ENCODE data around the gene CDH23.

The CDH23 gene

GRCh38 chr10:71379118-71379766, 17.5 kb upstream of the CDH23 start:
- TF ChIP-seq GATA2 (IDR thresholded peaks at IDR 0.05; ENCODE audit: low read depth, low read length), result no peak
- no peak for TF ChIP-seq GATA3 (IDR thresholded peaks at IDR 0.05; ENCODE audit: low read depth, low read length)

- TF ChIP-seq GATA3 (IDR thresholded peaks at IDR 0.05; ENCODE audit: low read depth, low read length), result no peak
- no peak for TF ChIP-seq GATA2 (IDR thresholded peaks at IDR 0.05; ENCODE audit: low read depth, low read length)
These were observed 15.9 kb upstream of the CDH23 start for GRCh38 chr10:71380841-71381240.

GRCh38 chr10:71381611-71382010, 15.1 kb upstream of the CDH23 start:
- TF ChIP-seq GATA3 (IDR thresholded peaks at IDR 0.05; ENCODE audit: low read depth, low read length) (no peak), GATA2 (IDR thresholded peaks at IDR 0.05; ENCODE audit: low read depth, low read length) (no peak)

GRCh38 chr10:71382028-71382427, 14.7 kb upstream of the CDH23 start:
- TF ChIP-seq GATA2 (IDR thresholded peaks at IDR 0.05; ENCODE audit: low read depth, low read length), result no peak
- TF ChIP-seq GATA3 (IDR thresholded peaks at IDR 0.05; ENCODE audit: low read depth, low read length), result no peak

GRCh38 chr10:71382757-71383156, 14.0 kb upstream of the CDH23 start:
- TF ChIP-seq GATA2 (IDR thresholded peaks at IDR 0.05; ENCODE audit: low read depth, low read length) (no peak), GATA3 (IDR thresholded peaks at IDR 0.05; ENCODE audit: low read depth, low read length) (no peak)

GRCh38 chr10:71383972-71384687, 12.6 kb upstream of the CDH23 start:
- no peak for TF ChIP-seq GATA2 (IDR thresholded peaks at IDR 0.05; ENCODE audit: low read depth, low read length)
- no peak for TF ChIP-seq GATA3 (IDR thresholded peaks at IDR 0.05; ENCODE audit: low read depth, low read length)

GRCh38 chr10:71388171-71388570, 8.5 kb upstream of the CDH23 start:
- TF ChIP-seq GATA3 (IDR thresholded peaks at IDR 0.05; ENCODE audit: low read depth, low read length) (no peak), GATA2 (IDR thresholded peaks at IDR 0.05; ENCODE audit: low read depth, low read length) (no peak)

- TF ChIP-seq GATA2 (IDR thresholded peaks at IDR 0.05; ENCODE audit: low read depth, low read length), result no peak
These were observed 8.0 kb upstream of the CDH23 start for GRCh38 chr10:71388583-71389310.

- no peak for TF ChIP-seq GATA3 (IDR thresholded peaks at IDR 0.05; ENCODE audit: low read depth, low read length)
These were observed 6.8 kb upstream of the CDH23 start for GRCh38 chr10:71389768-71390460.

GRCh38 chr10:71390461-71390835, 6.3 kb upstream of the CDH23 start:
- no peak for TF ChIP-seq GATA2 (IDR thresholded peaks at IDR 0.05; ENCODE audit: low read depth, low read length)

- TF ChIP-seq GATA3 (IDR thresholded peaks at IDR 0.05; ENCODE audit: low read depth, low read length), result no peak
- TF ChIP-seq GATA2 (IDR thresholded peaks at IDR 0.05; ENCODE audit: low read depth, low read length), result no peak
These were observed 5.6 kb upstream of the CDH23 start for GRCh38 chr10:71390921-71391690.

- TF ChIP-seq GATA3 (IDR thresholded peaks at IDR 0.05; ENCODE audit: low read depth, low read length) (no peak), GATA2 (IDR thresholded peaks at IDR 0.05; ENCODE audit: low read depth, low read length) (no peak)
These were observed 5.0 kb upstream of the CDH23 start for GRCh38 chr10:71391701-71392100.

GRCh38 chr10:71392292-71392691, 4.4 kb upstream of the CDH23 start:
- no peak for TF ChIP-seq GATA2 (IDR thresholded peaks at IDR 0.05; ENCODE audit: low read depth, low read length)
- TF ChIP-seq GATA3 (IDR thresholded peaks at IDR 0.05; ENCODE audit: low read depth, low read length), result no peak

Data from SH-SY5Y (cell line).